Activated CD8-positive, alpha-beta T cell treated with anti-CD3 and anti-CD28 coated beads for 36 hours (primary cell): Measurements from ENCODE around the gene LRMDA. TPM values are rescaled to one million over a fixed set of nuclear protein-coding genes. Genes with fewer than 3 reads are reported as not detected.

ENCODE experiments used
- ATAC-seq: fragments of 200-7000 bp; cut with Tn5 transposase; one replicate; pipeline ENCODE4 v1.10.0; 2021; ENCODE audit warnings: mild to moderate bottlenecking, moderate library complexity
- CTCF ChIA-PET: fragments of 350-600 bp; sonication (Branson Sonifier 250); formaldehyde crosslinking; loops from one replicate; lab custom pipeline; 2021; ENCODE audit warnings: antibody characterized with exemption; lab: Charles Lee
- POLR2A ChIA-PET: fragments of 350-600 bp; sonication (Branson Sonifier 250); formaldehyde crosslinking; loops from one replicate; lab custom pipeline; 2021; ENCODE audit warnings: antibody characterized with exemption; lab: Charles Lee
- DNase-seq: peaks from one replicate; pipeline ENCODE4 v3.0.0-alpha.2; 2020
- H3K27ac Mint-ChIP-seq: one replicate; pipeline ENCODE4 v1.8.0; 2021; ENCODE audit warnings: mild to moderate bottlenecking, mixed read lengths
- H3K27me3 Mint-ChIP-seq: one replicate; pipeline ENCODE4 v1.8.0; 2021; ENCODE audit warnings: mixed read lengths
- H3K36me3 Mint-ChIP-seq: one replicate; pipeline ENCODE4 v1.8.0; 2021; ENCODE audit warnings: low read depth, mixed read lengths
- H3K4me1 Mint-ChIP-seq: one replicate; pipeline ENCODE4 v1.8.0; 2021; ENCODE audit warnings: low read depth, mixed read lengths
- H3K4me3 Mint-ChIP-seq: one replicate; pipeline ENCODE4 v1.8.0; 2021; ENCODE audit warnings: mild to moderate bottlenecking, moderate library complexity, mixed read lengths
- H3K9me3 Mint-ChIP-seq: one replicate; pipeline ENCODE4 v1.8.0; 2021; ENCODE audit warnings: mixed read lengths
- CTCF ChIP-seq: fragments of 200-600 bp; IDR thresholded peaks from one replicate; pipeline ENCODE4 v1.8.0; 2022; ENCODE audit warnings: antibody characterized with exemption, mild to moderate bottlenecking
- intact Hi-C: fragments of 100-400 bp; cut with micrococcal nuclease; formaldehyde crosslinking; loops from one replicate; pipeline ENCODE4 v1.10.0; 2022
- total RNA-seq, 2 experiments: library from RNA; stranded (reverse); gene quantifications; one replicate each; pipeline ENCODE4 v1.2.3, GENCODE V29; 2021

LRMDA gene
- total RNA-seq, 2 experiments from 2014 or later, result not detected

GRCh38 chr10:75606203-75606779 lies 174.9 kb downstream of the LRMDA start:
- H3K4me1 Mint-ChIP-seq, result no peaks in the 10 kb centered on the region
- H3K27ac Mint-ChIP-seq, result no peak overlapping the region
- intact Hi-C loops, result no loop called here
- ChIA-PET CTCF (no interaction called here), POLR2A (no interaction called here)
- ATAC-seq, result no peak
- H3K4me3 Mint-ChIP-seq, result no peak overlapping the region
- peaks cover 6% of the 10 kb centered on the region for H3K27me3 Mint-ChIP-seq
- no peaks in the 10 kb centered on the region for H3K9me3 Mint-ChIP-seq
- DNase-seq, result no peak
- no peaks in the 10 kb centered on the region for H3K36me3 Mint-ChIP-seq
- no peak for TF ChIP-seq CTCF

- ATAC-seq (no peak), DNase-seq (no peak)
- Mint-ChIP-seq H3K9me3 (no peaks in the 10 kb centered on the region), H3K36me3 (no peaks in the 10 kb centered on the region), H3K4me1 (no peaks in the 10 kb centered on the region), H3K27ac (no peak overlapping the region), H3K27me3 (peaks cover 7% of the 10 kb centered on the region), H3K4me3 (no peak overlapping the region)
- CTCF ChIA-PET, result no interaction called here
- intact Hi-C loops, result no loop called here
- POLR2A ChIA-PET, result no interaction called here
- TF ChIP-seq CTCF, result no peak
Observed at GRCh38 chr10:75607576-75607975, 176.2 kb downstream of the LRMDA start.

DNA sequence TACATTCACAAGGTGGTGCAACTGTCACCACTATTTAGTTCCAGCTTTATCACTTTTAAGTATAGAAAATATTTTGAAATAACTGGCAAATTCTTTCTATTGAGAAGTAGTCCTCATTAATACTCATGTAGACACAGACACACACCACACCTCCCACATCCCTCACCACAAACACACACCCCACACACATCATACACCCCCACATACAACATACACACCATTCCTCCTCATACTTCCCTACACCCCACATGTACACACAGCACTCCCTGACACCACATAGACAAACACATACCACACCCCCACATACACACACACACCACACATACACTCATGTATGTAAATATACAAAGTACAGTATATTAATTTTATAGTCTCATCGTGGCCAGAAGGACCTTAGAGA lies 178.8 kb downstream of the LRMDA start:
- H3K4me3 Mint-ChIP-seq, result no peak overlapping the region
- H3K27me3 Mint-ChIP-seq, result peaks cover 10% of the 10 kb centered on the region
- no peak for TF ChIP-seq CTCF
- ATAC-seq (no peak), DNase-seq (no peak)
- H3K27ac Mint-ChIP-seq, result no peak overlapping the region
- POLR2A ChIA-PET, result interaction anchor here (0.7 kb wide), 1 partner anchor 213 kb away, joined by 3 read pairs; no protein-coding TSS in a partner anchor
- no peaks in the 10 kb centered on the region for H3K4me1 Mint-ChIP-seq
- CTCF ChIA-PET, result no interaction called here
- intact Hi-C loops, result no loop called here
- no peaks in the 10 kb centered on the region for H3K36me3 Mint-ChIP-seq
- H3K9me3 Mint-ChIP-seq, result no peaks in the 10 kb centered on the region

DNA sequence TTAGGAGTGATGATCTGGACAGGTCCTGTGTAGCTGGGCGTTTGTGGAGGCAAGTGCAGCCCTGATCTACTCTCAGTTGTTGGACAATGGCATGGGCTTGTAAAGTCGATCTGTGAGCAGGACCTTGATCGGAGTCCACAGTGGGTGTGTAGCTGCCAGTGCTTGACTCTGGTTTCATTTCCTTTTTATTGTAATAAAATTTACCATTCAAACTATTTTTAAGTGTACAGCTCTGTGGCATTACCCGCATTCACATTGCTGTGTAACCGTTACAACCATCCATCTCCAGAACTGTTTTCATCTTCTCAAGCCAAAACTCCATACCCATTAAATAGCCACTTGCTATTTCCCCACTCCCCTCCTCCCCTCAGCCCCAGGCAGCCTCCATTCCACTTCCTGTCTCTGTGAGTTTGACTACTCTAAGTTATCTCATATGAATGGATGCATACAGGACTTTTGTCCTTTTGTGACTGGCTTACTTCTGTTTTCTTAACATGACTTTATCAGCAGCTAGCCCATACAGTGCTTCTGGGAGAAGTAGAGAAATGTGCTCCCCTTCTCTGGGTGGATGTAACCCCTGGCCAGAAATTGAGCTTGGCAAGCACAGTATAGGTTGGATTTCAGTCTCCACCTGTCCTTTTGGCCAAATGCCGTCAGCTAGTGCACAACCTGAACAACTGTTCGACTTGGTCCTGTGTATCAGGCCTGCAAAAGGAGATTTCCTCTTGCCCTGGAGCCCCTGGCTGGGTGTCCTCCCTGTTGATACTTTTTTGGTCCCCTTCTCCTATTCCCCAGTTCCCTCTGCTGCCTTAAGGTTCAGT lies 180.0 kb downstream of the LRMDA start:
- H3K4me1 Mint-ChIP-seq, result no peaks in the 10 kb centered on the region
- DNase-seq, result no peak
- H3K4me3 Mint-ChIP-seq, result no peak overlapping the region
- ATAC-seq, result no peak
- intact Hi-C loops, result no loop called here
- no peak overlapping the region for H3K27ac Mint-ChIP-seq
- CTCF ChIA-PET, result no interaction called here
- no peak for TF ChIP-seq CTCF
- peaks cover 8% of the 10 kb centered on the region for H3K27me3 Mint-ChIP-seq
- POLR2A ChIA-PET, result interaction anchor here (1.0 kb wide), 1 partner anchor 20 kb away, joined by 3 read pairs; no protein-coding TSS in a partner anchor
- no peaks in the 10 kb centered on the region for H3K36me3 Mint-ChIP-seq
- no peaks in the 10 kb centered on the region for H3K9me3 Mint-ChIP-seq

GRCh38 chr10:75611993-75612372 lies 180.6 kb downstream of the LRMDA start:
- no peak for ATAC-seq
- no peaks in the 10 kb centered on the region for H3K36me3 Mint-ChIP-seq
- no peak for TF ChIP-seq CTCF
- ChIA-PET CTCF (no interaction called here), POLR2A (no interaction called here)
- H3K4me3 Mint-ChIP-seq, result no peak overlapping the region
- H3K27ac Mint-ChIP-seq, result no peak overlapping the region
- no peaks in the 10 kb centered on the region for H3K4me1 Mint-ChIP-seq
- peaks cover 8% of the 10 kb centered on the region for H3K27me3 Mint-ChIP-seq
- H3K9me3 Mint-ChIP-seq, result no peaks in the 10 kb centered on the region
- intact Hi-C loops, result no loop called here
- no peak for DNase-seq
